HEK293 (cell line): ENCODE results near the gene AP3B2.

ENCODE experiments used
- CTCF ChIA-PET: fragments of 350-600 bp; formaldehyde crosslinking; extraction: SDS; loops from one replicate; lab custom pipeline; 2021; ENCODE audit warnings: antibody characterized with exemption; lab: Yijun Ruan, JAX
- POLR2A ChIA-PET: fragments of 300-600 bp; formaldehyde crosslinking; extraction: SDS; loops from one replicate; lab custom pipeline; 2020; ENCODE audit warnings: antibody characterized with exemption, inconsistent platforms; lab: Yijun Ruan, JAX
- H3K27ac ChIP-seq: fragments of 200-500 bp; sonication (Bioruptor generic); 2 replicates; pipeline ENCODE4 v1.5.1; 2014; ENCODE audit warnings: low read depth, low read length, control low read depth, inconsistent platforms; ENCODE audit errors: extremely low read depth
- H3K36me3 ChIP-seq, 2 experiments: fragments of 200-500 bp in 1 of 2; sonication (Bioruptor generic) in 1 of 2; 1 replicate in 1 of 2; 2 replicates in 1 of 2; pipeline ENCODE4 v1.5.1; 2014 to 2017; ENCODE audit warnings: inconsistent platforms in 2 of 2, low read length in 2 of 2; ENCODE audit not compliant: control insufficient read depth in 2 of 2, insufficient read depth in 1 of 2
- H3K4me1 ChIP-seq: fragments of 200-500 bp; sonication (Bioruptor generic); 2 replicates; pipeline ENCODE4 v1.5.1; 2014; ENCODE audit warnings: mild to moderate bottlenecking, low read length, inconsistent platforms; ENCODE audit not compliant: control insufficient read depth, insufficient read depth
- H3K4me3 ChIP-seq: 2 replicates; pipeline ENCODE4 v1.5.1; 2011; ENCODE audit warnings: low read depth, mild to moderate bottlenecking, control low read depth, low read length, moderate library complexity
- H3K9me3 ChIP-seq: fragments of 200-500 bp; sonication (Bioruptor generic); 2 replicates; pipeline ENCODE4 v1.5.1; 2014; ENCODE audit warnings: low read depth, low read length, inconsistent platforms; ENCODE audit not compliant: control insufficient read depth, insufficient read depth
- GLI4 ChIP-seq: fragments of 450-650 bp; formaldehyde crosslinking; IDR thresholded peaks from 2 replicates; pipeline ENCODE4 v1.5.1; 2016; ENCODE audit warnings: missing biosample characterization, missing genetic modification characterization
- GLIS2 ChIP-seq: fragments of 450-650 bp; formaldehyde crosslinking; IDR thresholded peaks from 2 replicates; pipeline ENCODE4 v1.5.1; 2016; ENCODE audit warnings: missing biosample characterization, missing genetic modification characterization
- HIC1 ChIP-seq: fragments of 450-650 bp; formaldehyde crosslinking; IDR thresholded peaks from 2 replicates; pipeline ENCODE4 v1.5.1; 2016; ENCODE audit warnings: missing biosample characterization, missing genetic modification characterization
- IKZF3 ChIP-seq: fragments of 450-650 bp; IDR thresholded peaks from 2 replicates; pipeline ENCODE4 v1.5.0; 2018; ENCODE audit warnings: missing biosample characterization, mild to moderate bottlenecking, missing genetic modification characterization, moderate library complexity
- ZBTB1 ChIP-seq: fragments of 450-650 bp; formaldehyde crosslinking; IDR thresholded peaks from 2 replicates; pipeline ENCODE4 v1.5.1; 2016; ENCODE audit warnings: missing biosample characterization, missing genetic modification characterization
- ZNF341 ChIP-seq: fragments of 450-650 bp; formaldehyde crosslinking; IDR thresholded peaks from 2 replicates; pipeline ENCODE4; 2016; ENCODE audit warnings: low read depth, missing biosample characterization, missing genetic modification characterization
- ZNF48 ChIP-seq: fragments of 450-650 bp; formaldehyde crosslinking; IDR thresholded peaks from 2 replicates; pipeline ENCODE4 v1.5.1; 2016; ENCODE audit warnings: missing biosample characterization, missing genetic modification characterization
- ZNF501 ChIP-seq: fragments of 450-650 bp; formaldehyde crosslinking; IDR thresholded peaks from 2 replicates; pipeline ENCODE4 v1.5.1; 2016; ENCODE audit warnings: missing biosample characterization, missing genetic modification characterization
- ZNF658 ChIP-seq: fragments of 450-650 bp; formaldehyde crosslinking; IDR thresholded peaks from 2 replicates; pipeline ENCODE4; 2016; ENCODE audit warnings: missing biosample characterization, missing genetic modification characterization
- ZNF830 ChIP-seq: fragments of 450-650 bp; IDR thresholded peaks from 2 replicates; pipeline ENCODE4 v1.5.0; 2018; ENCODE audit warnings: missing biosample characterization, missing genetic modification characterization, low read depth, mild to moderate bottlenecking, moderate library complexity
- TF ChIP-seq, protein P1 (sequence below): fragments of 450-650 bp; formaldehyde crosslinking; IDR thresholded peaks from 2 replicates; pipeline ENCODE4 v1.5.1; 2016; ENCODE audit warnings: missing biosample characterization, missing genetic modification characterization
- TF ChIP-seq, protein P2 (sequence below): fragments of 450-650 bp; formaldehyde crosslinking; IDR thresholded peaks from 2 replicates; pipeline ENCODE4 v1.5.1; 2017; ENCODE audit warnings: missing biosample characterization, missing genetic modification characterization

Gene AP3B2

GRCh38 chr15:82712036-82712435 lies 2.4 kb upstream of the AP3B2 start:
- Histone ChIP-seq H3K27ac (no peak overlapping the region), H3K4me1 (peaks cover 3% of the 10 kb centered on the region), H3K9me3 (no peaks in the 10 kb centered on the region)
- TF ChIP-seq ZNF658 (tag by site-specific recombination) (no peak), ZNF341 (tag by site-specific recombination) (peak; percentile 79), ZNF501 (tag by site-specific recombination) (no peak)
- TF ChIP-seq, all 188 proteins: peak for 1
- Histone ChIP-seq H3K4me3 (no peak overlapping the region), H3K36me3 (no peaks in the 10 kb centered on the region)
- ChIA-PET CTCF (interaction anchor here (0.6 kb wide), 1 partner anchor 1578 kb away, joined by 3 read pairs; the partner anchor contains the start of gene CFAP161), POLR2A (interaction anchor here (0.6 kb wide), 1 partner anchor 39 kb away, joined by 3 read pairs; no protein-coding TSS in a partner anchor)

DNA sequence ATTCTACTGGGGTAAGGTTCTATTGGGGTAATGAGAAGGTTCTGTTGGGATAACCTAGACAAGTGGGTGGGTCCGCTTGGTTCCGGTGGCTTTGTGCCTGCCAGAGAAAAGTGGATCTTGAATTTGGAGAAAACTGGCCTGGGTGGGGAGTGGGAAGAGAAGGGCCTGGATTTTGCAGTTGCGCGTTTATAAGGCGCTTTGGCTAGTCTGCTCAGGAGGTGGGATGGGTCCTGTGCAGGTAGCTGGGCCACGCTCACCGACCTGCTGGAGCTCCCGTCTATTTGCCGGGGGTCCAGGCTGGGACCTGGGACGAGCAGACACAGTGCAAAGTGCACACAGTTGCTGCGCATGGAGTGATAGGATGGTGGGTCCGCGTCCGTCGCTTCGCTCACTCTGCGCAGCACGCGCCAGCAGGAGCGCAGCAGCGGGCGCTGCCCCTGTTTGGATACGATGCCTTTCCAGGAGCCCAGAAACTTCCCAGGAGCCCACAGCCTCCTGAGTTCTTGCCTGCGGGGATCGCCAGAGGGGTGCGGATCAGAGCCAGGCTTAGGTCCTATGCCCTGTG lies 1.3 kb upstream of the AP3B2 start:
- no peak overlapping the region for H3K4me3 ChIP-seq
- no peak for TF ChIP-seq ZNF830 (tag by site-specific recombination)
- TF ChIP-seq ZNF48 (tag by site-specific recombination), result no peak
- no peak for TF ChIP-seq ZBTB1 (tag by site-specific recombination)
- no peak for TF ChIP-seq GLIS2
- TF ChIP-seq, protein P1, sequence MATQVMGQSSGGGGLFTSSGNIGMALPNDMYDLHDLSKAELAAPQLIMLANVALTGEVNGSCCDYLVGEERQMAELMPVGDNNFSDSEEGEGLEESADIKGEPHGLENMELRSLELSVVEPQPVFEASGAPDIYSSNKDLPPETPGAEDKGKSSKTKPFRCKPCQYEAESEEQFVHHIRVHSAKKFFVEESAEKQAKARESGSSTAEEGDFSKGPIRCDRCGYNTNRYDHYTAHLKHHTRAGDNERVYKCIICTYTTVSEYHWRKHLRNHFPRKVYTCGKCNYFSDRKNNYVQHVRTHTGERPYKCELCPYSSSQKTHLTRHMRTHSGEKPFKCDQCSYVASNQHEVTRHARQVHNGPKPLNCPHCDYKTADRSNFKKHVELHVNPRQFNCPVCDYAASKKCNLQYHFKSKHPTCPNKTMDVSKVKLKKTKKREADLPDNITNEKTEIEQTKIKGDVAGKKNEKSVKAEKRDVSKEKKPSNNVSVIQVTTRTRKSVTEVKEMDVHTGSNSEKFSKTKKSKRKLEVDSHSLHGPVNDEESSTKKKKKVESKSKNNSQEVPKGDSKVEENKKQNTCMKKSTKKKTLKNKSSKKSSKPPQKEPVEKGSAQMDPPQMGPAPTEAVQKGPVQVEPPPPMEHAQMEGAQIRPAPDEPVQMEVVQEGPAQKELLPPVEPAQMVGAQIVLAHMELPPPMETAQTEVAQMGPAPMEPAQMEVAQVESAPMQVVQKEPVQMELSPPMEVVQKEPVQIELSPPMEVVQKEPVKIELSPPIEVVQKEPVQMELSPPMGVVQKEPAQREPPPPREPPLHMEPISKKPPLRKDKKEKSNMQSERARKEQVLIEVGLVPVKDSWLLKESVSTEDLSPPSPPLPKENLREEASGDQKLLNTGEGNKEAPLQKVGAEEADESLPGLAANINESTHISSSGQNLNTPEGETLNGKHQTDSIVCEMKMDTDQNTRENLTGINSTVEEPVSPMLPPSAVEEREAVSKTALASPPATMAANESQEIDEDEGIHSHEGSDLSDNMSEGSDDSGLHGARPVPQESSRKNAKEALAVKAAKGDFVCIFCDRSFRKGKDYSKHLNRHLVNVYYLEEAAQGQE, result no peak
- TF ChIP-seq, all 188 proteins: peak for 0
- H3K27ac ChIP-seq, result no peak overlapping the region
- ChIA-PET POLR2A (no interaction called here), CTCF (interaction anchor here (0.6 to 1.0 kb wide), 2 partner anchors 27 to 57 kb away, joined by 3 to 4 read pairs; no protein-coding TSS in a partner anchor)
- H3K9me3 ChIP-seq, result no peaks in the 10 kb centered on the region
- no peaks in the 10 kb centered on the region for H3K36me3 ChIP-seq
- peaks cover 3% of the 10 kb centered on the region for H3K4me1 ChIP-seq

- TF ChIP-seq, protein P2, sequence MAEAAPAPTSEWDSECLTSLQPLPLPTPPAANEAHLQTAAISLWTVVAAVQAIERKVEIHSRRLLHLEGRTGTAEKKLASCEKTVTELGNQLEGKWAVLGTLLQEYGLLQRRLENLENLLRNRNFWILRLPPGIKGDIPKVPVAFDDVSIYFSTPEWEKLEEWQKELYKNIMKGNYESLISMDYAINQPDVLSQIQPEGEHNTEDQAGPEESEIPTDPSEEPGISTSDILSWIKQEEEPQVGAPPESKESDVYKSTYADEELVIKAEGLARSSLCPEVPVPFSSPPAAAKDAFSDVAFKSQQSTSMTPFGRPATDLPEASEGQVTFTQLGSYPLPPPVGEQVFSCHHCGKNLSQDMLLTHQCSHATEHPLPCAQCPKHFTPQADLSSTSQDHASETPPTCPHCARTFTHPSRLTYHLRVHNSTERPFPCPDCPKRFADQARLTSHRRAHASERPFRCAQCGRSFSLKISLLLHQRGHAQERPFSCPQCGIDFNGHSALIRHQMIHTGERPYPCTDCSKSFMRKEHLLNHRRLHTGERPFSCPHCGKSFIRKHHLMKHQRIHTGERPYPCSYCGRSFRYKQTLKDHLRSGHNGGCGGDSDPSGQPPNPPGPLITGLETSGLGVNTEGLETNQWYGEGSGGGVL (tag by site-specific recombination), result peak; percentile 46; the same call in 1 of the 2 replicates
- TF ChIP-seq HIC1 (tag by site-specific recombination) (0 out of 2 replicates have a peak, but pooled peaks have one; percentile 4), GLI4 (tag by site-specific recombination) (no peak), IKZF3 (tag by site-specific recombination) (peak; percentile 43)
- TF ChIP-seq, all 188 proteins: peak for 3
- Histone ChIP-seq H3K36me3 (no peaks in the 10 kb centered on the region), H3K9me3 (no peaks in the 10 kb centered on the region), H3K4me1 (peaks cover 3% of the 10 kb centered on the region), H3K27ac (no peak overlapping the region), H3K4me3 (peak overlapping the region; percentile 72)
- CTCF ChIA-PET, result interaction anchor here (1.0 kb wide), 1 partner anchor 58 kb away, joined by 3 read pairs; no protein-coding TSS in a partner anchor
- POLR2A ChIA-PET, result no interaction called here
Measured at GRCh38 chr15:82710208-82710555, 507 bp upstream of the AP3B2 start.
